GM18907 (cell line): ENCODE results near the gene RGS9.
"Not testable (repeated sequence)": the region's sequence is repeated elsewhere in the genome, so short reads cannot be mapped to it uniquely, and the experiment has no call there.

Experiments
- ATAC-seq: cut with Tn5 transposase; IDR thresholded peaks from one replicate; pipeline ENCODE4 v1.9.1; 2021; ENCODE audit warnings: mild to moderate bottlenecking, moderate library complexity; ENCODE audit not compliant: unreplicated experiment

RGS9 gene

DNA sequence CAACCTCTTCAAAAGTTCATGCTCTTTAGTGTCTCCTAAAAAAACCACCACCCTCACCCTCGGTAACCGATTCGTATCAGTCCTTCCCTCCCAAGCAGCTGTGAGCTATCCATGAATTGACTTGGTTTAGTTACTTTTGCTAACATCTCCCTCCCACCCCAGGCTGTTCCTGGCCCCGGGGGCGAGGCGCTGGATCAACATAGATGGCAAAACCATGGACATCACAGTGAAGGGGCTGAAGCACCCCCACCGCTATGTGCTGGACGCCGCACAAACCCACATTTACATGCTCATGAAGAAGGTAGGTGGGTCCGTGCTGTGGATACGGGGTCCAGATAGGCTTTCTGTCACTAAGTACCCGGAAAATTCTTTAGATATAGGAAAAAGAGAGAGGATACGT is 66.8 kb downstream of the RGS9 start:
- ATAC-seq = no peak

DNA sequence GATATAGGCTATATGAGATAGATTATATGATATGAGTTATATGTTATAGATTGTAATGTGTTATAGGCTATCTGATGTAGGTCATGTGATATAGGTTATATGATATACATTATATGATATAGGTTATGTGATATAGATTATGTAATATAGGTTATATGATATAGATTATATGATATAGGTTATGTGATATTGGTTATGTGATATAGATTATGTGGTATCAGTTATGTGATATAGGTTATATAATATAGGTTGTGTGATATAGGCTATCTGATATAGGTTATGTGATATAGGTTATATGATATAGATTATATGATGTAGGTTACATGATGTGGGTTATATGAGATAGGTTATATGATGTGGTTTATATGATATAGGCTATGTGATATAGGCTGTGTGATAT is 68.5 kb downstream of the RGS9 start:
- no peak for ATAC-seq

DNA sequence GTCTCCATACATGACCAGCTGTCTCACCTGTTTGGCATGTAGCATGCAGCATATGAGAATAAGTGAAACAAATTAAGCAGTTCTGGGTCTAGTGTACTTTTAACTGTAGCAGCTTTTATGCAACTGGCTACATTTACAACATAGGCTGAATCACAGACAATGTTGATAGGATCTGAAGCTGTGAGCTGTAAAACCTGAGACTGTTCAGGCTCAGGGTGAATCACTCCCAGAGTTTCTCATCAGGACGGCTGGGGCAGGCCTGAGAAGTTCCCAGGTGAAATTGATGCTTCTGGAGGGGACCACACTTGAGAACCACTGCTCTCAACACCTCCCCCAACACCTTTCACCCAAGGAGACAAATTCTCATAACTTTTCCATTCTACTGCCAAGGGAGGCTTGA is 70.3 kb downstream of the RGS9 start:
- not testable (repeated sequence) for ATAC-seq

DNA sequence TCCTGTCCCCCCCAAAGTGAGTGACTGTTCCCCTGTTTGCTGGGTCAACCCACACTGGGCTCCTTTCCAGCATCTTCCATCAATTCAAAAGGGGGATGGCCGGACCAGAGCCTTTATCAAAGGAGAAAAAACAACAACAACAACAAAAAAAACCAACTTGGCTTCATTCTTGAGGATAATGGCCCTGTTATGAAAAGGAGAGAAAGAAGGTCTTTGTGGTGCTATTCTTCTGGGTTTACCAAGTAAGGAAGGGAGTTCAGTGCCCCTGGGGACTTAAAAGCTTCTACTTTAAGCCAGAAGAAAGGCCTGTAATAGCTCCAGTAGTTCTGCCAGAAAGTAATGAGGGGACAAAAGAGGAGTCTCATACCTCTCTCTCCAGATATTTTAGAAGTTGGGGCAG is 71.5 kb downstream of the RGS9 start:
- no peak for ATAC-seq

DNA sequence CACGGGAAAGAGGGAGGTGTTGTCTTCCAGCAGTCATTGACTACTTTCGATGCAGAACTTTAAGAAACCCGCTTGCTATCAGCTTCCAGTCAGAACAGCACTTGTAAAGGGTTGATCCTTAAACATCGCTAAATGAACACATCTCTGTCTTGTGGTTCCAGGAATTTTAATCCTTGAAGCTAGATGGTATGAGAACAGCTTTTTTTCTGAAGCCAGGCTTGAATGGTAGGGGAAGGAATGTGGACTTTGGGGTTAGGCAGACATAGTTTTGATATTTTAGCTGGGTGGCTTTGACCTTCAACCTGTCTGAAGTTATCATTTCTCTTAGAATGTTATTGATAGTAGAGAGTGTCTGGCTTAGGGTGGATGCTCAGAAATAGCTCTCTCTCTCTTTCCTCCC is 81.1 kb downstream of the RGS9 start:
- no peak for ATAC-seq

DNA sequence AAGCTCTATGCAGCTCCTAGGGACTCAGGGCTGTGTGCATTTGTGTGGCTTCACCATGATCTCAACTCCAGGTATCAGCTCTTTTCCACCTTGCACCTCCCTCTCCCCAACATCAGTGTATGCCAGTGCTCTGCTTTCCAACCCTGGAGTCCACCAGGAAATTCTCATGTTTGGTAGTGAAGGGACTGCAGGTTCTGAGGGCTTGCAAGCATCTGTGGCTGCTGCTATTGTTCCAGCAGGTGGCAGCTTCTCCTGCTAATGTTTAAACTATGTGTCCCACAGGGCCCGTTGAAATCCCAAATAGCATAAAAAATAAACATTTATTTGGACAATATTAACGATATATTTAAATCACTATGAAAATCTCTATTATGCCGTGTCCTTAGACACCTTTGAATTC is 82.0 kb downstream of the RGS9 start:
- no peak for ATAC-seq

DNA sequence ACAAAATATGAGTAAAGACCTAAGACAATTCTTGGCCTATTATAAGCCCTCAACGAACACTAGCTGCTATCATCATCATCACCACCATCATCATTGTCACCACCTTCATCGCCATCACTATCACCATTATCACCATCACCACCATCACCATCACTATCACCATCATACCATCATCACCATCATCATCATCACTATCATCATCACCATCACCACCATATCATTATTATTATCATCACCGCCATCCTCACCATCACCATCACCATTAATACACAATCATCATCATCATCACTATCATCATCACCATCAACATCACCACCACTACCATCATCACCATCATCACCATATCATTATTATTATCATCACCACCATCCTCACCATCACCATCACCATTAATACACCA is 82.5 kb downstream of the RGS9 start:
- ATAC-seq = no peak

DNA sequence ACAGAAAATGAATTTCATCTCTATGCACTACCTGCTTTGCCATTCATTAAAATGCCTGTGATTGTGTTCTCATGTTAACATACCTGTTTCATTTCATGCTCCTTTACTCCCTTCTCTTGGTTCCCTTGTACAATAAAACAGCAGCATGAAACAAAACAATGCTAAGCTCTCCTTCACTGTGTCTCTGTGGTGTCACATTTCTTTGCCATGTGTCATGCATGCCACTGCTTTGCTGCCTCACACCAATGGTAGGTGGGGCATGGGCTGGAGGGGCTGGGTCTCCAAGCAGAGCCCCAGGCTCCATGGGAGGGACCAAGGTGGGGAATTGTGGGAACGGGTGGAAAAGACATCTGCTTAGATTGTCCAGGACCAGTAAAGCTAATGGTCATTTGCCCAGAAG is 83.6 kb downstream of the RGS9 start:
- ATAC-seq = no peak

DNA sequence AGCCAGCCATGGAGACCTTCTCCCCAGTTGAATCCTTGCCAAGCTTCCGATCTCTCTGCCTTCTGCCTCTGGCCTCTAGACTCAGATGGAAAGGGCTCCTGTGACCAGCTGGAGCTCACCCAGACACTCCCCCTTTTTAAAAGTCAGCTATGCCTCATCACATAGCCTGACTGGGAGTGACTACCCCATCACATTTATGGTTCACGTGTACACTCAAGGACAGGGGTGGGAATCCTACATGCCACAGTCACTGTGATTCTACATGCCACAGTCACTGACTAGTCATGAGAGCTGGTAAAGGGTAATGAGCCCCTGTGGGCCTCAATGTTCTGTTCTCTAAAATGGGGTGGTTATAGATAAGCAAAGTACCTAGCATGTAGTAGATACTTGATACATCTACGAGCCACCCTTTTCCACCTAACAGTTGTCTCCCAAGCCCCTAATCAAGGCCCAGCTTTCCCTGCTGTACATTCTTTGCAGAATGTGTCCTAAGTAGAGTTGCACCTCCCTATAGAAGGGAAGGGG is 85.1 kb downstream of the RGS9 start:
- no peak for ATAC-seq

DNA sequence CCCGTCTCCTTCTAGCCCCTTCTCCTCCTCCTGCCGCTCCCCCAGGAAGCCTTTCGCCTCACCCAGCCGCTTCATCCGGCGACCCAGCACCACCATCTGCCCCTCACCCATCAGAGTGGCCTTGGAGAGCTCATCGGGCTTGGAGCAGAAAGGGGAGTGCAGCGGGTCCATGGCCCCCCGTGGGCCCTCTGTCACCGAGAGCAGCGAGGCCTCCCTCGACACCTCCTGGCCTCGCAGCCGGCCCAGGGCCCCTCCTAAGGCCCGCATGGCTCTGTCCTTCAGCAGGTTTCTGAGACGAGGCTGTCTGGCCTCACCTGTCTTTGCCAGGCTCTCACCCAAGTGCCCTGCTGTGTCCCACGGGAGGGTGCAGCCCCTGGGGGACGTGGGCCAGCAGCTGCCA is 87.9 kb downstream of the RGS9 start:
- ATAC-seq = no peak

DNA sequence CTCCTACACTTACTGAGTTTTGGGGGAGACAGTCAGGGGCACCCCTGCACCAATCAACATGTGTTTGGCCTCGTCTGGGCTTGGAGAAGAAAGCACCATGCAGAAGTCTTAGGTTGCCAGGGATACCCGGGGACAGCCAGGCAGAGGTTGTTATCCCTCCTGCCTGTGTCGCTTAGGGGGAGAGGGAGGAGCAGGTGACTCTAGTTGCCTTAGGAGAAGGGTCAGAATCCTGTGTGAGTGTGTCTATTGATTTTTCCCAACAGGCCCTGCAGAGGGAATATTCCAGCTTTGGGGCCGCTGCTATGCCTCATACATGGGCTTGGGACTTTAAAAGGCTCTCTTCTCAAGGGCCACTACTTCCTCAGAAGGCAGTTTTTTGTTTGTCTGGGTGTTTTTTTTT is 89.1 kb downstream of the RGS9 start:
- ATAC-seq = no peak

DNA sequence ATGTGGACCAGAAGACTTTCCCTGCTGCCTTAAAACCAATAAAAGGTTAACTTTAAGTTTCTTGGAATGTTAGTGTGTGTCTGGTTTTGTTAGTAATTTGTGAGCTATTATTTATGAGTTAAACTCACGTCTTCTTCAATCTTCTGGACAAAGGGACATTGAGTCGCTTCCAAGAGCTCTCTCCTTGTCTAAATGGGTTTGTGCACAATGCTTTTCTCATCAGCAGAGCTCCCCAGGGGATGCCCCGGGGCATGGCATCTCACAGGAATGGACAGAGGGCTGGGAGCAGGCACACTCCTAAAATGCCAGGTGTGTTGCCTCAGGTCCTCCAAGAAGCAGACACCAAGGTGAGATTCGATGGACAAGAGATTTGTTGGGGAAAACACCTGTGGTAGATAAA is 90.5 kb downstream of the RGS9 start:
- no peak for ATAC-seq

DNA sequence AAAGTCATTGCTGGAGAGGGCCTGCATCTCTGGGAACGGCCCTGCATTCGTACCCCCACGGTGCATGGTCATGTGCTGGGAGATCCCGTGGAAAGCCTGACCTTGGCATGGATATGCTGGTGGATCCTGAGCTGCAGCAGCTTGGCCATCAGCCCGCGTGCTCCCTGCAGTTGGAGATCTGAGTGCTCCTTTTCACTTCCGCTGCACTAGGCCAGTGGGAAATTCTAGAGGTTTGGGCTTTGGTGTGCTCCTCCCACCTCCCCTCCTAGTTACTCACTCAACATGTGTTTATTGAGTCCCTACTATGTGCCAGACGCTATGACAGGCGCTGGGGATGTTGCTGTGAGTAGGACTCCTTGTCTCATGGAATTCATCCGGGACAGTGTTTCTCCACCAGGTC is 91.1 kb downstream of the RGS9 start:
- ATAC-seq = no peak

DNA sequence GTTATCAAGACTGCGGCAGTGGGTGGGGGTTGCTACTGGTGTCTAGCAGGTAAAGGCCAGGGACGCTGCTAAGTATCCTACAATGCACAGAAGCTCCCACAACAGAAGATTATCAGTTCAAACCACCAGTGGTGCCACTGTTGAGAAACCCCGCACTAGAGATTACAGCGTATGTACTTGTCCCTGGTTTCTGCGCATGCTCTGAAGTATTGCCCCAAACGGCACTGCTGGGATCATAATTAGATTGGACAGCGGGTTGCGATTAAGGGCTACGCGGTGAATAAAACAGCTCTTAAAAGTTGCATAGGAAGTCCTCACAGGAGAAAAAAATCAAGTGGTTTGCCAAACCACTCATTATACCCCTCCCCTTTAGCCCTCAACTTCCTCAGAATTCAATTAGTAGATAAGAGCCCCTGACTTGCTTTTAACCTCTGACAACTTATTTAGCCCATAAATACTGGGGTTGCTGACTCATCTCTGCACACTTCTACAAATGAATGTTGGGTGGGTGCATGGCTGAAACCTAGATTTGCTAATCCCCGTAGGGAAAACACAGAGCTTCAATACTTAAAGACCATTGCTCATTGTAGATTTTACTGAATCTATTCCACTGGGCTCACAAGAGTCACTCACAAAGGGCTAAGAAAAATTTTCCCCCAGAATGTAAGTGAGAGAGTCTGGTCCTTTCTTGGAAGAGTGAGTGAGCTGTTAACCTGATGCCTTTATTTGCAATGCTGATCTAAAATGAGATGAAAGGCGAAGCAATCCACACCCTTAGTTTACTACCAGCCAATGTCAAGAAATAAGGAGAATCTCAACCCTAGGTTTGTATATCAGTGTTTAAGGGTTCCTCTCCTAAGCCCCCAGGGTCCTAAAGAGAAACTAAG is 91.8 kb downstream of the RGS9 start:
- ATAC-seq = no peak

DNA sequence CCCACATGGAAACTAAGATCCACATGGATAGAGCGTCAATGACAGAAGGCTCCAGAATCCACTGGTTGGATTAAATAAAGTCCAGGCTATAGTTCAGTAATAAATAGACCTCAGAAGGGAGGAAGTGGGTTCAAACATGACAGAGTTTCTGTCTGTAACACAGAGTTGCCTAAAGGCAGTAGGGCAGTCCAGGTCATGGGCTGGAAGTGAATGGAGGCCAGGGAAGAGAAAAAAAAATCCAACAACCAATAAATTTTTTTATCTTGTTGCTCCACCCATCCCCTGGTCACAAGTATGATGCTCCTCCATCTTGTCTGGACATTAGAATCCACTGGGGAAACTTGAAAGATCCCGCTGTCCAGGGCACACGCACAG is 92.4 kb downstream of the RGS9 start:
- ATAC-seq = no peak

DNA sequence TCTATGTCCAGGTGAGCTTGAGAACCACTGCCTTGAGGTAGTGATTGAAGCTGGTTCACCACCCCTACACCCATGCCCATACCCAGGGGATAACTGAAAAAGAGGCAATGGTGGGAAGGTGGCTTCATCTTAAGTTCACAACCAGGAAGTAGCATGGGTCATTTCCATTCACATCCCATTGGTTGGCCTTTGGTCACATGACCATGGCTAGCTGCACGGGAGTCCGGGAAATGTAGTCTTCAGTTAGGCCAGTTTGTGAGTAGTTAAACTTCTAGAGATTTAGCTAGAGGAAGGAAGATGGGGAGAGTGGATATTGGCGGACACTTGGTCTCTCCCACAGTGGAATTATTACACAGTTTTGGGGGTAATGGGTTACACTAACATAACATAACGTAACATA is 92.9 kb downstream of the RGS9 start:
- no peak for ATAC-seq

DNA sequence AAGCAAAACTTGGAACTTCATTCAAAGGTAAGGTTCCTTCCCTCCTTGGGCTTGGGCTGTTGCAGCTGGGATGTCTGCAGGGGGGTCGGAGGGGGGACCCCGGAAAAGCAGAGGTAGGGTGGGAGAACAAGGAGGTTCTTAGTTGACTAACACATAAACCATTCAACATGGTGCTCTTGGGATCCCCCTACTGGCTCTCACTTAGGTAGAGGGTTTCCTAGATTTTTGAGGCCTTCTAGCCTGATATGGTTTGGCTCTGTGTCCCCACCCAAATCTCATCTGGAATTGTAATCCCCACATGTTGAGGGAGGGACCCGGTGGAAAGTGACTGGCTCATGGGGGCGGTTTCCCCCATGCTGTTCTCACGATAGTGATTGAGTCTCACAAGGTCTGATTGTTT is 93.9 kb downstream of the RGS9 start:
- ATAC-seq = no peak

DNA sequence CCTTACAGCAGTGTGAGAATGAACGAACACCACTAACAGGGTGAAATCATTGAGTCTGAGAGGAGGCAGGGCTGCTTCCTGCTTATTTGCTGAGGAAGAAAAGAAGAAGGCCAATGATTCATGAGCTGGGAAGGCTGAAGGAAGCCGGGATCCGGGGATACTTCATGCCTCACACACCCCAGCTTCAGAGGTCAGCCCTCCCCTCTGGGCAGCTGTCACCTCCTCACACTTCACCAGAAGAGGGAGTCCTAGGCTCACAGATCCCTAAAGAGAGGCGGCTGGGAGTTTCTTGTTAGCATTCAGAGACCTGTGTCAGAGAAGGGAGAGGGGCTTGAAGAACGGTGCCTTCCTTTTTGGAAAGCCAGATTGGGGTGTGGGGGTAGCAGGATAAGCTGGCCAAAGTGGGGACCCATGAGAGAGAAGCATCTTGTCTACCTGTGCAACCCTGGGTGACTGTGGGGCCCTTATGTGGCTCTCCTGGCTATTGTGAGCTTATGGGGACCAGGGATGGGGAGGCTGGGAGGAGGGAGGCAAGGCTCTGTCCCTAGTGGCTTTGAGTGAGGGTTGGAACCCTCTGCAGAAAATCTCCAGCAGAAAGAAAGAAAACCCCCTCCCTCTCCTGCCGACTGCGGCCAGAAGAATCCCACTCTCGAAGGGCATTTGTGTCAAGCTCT is 94.6 kb downstream of the RGS9 start:
- ATAC-seq = peak; percentile 51

DNA sequence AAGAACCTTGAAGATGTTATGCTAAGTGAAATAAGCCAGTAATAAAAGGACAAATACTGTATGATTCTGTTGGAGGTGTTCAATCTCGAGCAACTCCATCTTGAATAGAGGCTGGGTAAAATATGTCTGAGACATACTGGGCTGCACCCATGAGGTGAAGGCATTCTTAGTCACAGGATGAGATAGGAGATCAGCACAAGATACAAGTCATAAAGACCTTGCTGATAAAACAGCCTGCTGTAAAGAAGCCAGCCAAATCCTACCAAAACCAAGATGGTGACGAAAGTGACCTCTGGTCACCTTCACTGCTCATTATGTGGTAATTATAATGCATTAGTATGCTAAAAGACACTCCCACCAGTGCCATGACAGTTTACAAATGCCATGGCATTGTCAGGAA is 98.1 kb downstream of the RGS9 start:
- no peak for ATAC-seq

DNA sequence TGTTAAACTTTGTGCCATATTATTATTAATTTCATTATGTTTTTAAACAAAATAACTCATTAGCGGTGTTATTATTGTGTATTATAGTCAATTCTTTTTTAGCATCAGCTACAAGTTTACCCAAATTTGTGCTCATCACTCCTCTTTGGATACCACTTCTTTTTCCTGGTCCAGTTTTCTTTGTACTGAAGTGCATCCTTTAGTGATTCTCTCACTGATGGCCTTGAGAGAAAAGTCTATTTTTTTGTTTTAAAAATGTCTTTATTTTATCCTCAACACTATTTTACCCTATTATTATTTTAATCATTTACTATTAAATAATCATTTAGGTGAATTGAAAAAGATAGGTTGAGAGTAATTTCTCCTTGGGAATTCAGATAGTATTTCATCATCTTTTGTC is 99.2 kb downstream of the RGS9 start:
- ATAC-seq = no peak

DNA sequence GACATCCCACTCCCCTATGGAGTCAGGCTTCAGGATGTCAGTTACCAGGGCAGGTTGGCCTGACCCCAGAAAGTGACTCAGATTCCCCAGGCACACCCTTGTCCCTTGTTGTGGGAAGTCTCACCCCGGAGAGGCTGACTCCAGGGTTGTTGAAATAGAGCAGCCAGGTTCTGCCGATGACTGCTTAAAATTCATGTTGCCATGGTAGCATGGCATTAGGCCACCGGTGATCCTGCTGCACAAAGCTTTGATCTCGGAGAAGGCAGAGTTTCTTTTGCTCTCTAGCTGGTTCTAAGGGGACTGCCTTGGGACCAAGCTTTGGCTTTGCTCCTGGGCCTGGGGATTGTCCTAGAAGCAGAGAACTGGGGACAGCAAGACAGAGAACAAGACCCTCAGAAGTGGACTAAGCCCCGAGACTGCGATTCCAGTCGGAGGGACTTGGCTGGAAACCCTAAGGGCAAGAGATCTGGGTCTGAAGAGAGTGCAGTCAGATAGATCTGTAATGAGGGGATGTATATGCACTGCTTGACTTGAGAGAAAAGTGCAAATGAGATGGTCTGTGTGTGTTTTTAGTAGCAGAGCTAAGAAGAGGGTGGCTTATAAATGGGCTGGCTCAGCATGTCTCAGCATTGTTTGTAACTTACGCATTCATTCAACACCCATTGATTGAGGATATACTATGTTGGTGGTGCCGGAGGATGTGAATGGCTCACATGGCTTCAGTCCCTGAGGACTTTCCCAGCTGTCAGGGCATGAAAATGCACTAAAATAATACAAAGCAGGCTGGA is 106.9 kb downstream of the RGS9 start:
- ATAC-seq = no peak

DNA sequence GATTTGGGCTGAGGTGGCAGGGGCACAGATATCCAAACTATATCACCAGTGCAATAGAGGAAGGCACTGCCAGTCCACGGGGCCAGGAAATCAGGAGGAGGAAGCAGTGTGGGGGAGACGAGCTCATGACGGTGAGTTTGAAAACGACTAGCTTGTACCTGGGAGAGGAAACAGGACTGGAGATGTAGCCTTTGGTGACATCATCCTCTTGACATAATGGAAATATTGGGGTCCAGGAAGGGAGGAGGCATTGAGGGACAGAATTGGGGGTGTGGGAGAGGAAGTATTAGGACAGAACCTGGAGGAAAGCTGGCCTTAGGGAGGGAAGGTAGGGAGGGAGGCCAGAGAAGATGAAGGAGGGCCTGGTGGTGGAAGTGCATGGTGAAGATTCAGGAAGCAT is 109.1 kb downstream of the RGS9 start:
- no peak for ATAC-seq
